GM21360 (cell line): ENCODE measurements around the gene TNFRSF1A.
"Not testable (repeated sequence)": the region's sequence is repeated elsewhere in the genome, so short reads cannot be mapped to it uniquely, and the experiment has no call there.

Experiments used
- ATAC-seq: cut with Tn5 transposase; IDR thresholded peaks from one replicate; pipeline ENCODE4 v1.9.1; 2021; ENCODE audit warnings: mild to moderate bottlenecking, moderate library complexity; ENCODE audit not compliant: unreplicated experiment

TNFRSF1A gene

DNA sequence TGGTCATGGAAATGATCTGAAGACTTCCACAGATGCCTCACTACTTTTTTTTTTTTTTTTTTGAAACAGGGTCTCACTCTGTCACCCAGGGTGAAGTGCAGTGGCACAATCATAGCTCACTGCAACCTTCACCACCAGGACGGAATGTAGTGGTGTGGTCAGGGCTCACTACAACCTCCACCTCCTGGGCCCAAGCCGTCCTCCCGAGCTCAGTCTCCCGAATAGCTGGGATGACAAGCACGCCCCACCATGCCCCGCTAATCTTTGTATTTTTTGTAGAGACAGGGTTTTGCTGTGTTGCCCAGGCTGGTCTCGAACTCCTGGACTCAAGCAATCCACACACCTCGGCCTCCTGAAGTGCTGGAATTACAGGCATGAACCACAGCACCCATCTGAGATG, 3.3 kb downstream of the TNFRSF1A start:
- ATAC-seq: not testable (repeated sequence)

DNA sequence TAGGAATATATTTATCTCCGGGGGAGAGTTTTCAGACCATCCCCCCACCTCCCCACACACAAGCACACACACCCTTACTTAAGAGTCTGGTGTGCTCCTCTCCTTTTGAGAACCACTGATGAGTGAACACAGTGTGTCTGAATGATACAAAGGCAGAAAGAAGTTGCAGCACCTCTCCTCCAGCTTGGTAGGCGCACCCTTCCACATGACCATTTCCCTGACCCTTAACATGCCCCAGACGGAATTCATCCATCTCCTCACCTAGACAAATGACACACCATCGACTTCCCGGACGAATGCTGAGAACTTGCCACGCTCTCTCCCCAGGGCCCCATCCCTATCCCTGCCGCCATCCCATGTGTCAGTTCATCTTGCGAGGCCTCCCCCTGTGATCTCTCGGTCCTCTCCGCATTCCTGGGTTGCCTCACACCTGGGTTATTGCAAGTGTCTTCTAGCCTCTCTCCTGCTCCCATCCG, 3.9 kb downstream of the TNFRSF1A start:
- ATAC-seq: no peak

DNA sequence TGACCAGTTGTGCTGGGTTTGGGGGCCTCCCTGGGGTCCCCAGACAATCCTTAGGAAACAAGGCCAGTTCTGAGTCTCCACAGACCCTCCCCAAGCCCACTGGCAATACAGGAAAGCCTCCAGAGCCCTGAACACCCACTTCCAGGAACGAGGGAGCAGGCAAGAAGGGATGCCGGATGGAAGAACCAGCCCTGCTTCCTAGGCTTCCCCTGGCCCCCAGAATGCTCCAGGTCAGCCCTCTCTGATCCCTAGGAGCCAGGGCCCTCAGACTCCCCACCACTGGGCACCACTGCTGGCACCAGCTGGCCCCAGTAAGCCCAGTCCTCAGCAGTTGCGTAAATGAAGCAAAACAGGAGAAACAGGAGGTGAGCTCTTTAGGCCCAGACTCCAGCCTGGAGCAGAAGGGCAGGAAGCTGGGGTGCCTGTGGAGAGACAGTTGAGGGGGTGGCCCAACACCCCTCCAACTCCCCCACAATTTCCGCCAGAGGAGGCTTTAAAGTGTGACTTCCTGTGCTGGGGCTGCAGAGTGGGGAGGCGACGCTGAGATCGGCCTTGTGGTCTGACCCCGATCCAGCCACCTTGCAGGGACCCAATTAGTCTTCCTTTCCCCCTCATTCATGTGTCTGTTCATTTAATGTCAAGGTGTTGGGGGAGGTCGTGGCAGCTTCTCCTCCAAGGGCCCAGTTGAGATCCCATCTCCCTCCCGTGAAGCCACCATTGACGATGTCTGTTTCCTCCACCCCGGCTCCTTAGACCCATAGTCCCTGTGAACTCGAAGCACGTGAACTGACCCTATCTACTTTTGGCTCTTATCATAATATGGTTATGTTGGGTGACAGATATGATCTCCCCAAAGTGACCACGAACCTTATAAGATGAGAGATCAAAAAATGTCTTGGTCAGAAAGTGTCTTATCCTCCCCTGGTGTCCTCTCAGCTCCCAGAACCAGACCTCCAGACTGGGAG, 4.7 kb downstream of the TNFRSF1A start:
- ATAC-seq: no peak

DNA sequence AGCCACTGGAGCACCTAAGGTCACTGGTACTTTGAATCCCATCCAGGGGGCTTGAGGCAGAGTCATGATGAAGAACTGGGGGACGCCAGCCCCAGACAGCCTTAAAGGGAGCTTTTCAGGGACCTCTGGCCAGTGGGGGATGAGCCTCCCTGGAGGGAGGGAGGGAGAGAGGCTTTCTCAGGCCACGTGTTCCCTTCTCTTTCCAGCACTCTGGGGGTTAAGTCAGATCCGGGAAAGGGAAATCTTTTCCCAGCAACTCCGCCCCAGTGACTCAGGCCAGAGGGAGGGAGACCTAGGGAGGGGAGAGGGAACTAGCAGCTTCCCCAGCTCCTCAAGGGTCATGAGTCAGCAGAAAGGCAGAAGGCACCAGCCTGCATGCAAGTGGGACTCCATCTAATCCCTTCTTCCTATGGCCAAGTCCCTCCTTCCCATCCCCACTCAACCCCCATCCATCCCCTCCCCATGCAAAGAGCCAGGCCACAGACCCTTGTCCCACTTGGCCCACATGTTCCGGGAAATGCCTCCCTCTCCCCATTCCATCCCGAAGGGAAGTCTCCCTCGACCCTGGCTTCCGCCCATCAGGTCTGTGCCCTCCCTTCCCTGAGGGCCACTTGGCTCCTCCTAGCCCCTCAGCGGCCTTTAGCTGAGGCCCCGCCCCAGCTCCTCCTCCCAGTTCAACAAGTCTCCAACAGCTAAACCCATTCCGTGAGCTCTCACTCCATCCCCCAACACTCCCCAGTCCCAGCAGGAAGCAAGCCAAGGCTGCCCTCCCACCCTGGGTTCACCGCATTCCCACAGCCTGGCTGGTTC, 5.6 kb downstream of the TNFRSF1A start:
- no peak for ATAC-seq

DNA sequence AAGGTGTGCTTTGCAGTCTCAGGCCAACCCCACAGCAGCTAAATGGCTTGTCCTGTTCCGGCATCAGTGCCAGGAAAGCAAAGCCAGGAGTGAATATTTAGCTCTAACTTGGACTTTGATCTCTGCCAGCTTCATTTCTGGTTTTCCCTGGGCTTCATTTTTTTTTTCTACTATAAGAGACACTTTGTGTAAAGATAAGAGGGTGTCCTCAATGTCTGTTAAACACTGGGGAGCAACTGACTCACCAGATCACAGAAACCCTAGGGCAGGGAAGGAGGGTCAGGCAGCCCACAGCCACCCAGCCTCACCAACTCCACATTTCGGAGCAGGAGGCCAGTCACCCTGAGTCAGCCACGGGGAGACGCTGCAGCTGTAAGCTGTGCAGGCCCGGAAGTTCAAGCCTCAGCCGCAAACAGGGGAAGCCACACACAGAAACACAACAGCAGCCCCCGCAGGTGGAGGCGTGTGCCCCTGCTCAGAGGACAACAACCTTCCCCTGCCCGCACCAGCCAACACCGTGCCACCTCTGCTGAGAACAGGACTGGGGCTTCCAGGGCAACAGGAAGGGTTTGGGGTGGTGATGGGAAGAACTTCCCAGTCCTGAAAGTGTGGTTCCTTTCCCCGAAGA, 6.3 kb downstream of the TNFRSF1A start:
- ATAC-seq: no peak

DNA sequence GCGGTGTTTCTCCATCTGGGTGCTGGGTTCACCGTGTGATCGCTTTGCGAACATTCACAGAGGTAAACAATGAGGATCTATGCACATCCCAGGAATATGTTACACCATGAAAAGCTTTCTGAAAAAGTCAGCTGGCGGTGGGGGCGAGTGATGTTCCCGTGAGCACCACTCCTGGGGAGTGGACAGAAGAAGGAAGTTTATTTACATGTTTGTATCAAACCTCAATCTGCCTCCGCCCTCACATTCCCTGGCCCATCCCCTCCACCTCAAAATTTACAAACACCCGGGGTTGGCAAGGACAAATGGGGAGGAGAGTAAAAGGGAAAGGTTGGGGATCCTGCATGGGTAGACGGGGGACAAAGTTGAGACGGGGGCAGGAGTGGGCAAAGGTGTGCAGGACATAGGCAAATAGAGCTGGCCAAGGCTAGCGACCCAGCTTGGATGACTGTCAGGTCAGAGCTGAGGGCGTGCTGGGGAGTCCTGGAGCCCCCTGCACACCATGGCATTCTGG, 6.9 kb downstream of the TNFRSF1A start:
- no peak for ATAC-seq

DNA sequence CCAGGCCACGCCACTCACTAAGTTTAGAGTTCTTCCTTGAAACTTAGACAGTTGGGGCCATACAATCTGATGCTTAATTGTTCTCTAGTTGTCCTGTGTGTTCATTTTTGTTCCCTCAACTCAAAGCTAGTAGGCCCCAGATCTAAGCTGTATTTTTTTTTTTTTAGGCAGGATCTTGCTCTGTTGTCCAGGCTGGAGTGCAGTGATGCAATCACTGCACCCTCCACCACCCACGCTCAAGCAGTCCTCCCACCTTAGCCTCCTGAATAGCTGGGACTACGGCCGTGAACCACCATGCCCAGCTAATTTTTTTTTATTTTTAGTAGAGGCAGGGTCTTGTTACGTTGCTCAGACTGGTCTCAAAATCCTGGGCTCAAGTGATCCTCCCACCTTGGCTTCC, 7.5 kb downstream of the TNFRSF1A start:
- ATAC-seq: no peak

DNA sequence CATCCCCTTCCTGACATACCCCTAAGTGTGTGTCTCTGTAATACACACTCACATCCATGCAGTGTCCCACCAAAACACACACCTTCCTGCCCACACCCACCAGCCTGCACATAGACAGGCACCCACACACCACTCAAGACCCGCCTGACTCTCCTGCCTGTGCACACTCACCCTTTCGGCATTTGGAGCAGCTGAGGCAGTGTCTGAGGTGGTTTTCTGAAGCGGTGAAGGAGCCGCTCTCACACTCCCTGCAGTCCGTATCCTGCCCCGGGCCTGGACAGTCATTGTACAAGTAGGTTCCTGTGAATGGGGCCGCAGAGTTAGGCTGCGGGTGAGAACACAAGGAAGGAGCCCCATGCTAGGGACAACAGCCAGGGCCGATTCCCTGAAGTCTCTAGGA, 8.3 kb downstream of the TNFRSF1A start:
- no peak for ATAC-seq

DNA sequence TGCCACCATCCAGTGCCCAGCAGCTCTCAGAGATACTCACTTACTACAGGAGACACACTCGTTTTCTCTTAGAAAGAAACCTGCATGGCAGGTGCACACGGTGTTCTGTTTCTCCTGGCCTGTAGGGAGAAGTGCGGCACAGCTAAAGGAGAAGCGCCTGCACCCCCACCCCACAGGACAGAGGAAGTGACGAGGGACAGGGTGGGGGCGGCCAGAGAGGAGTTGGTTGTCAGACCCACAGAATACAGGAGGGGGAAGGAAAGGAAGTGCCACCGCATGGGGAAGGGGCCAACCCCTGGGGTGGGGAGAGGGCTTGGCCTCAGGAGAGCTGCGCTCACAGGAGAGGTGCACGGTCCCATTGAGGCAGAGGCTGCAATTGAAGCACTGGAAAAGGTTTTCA, 8.8 kb downstream of the TNFRSF1A start:
- no peak for ATAC-seq

DNA sequence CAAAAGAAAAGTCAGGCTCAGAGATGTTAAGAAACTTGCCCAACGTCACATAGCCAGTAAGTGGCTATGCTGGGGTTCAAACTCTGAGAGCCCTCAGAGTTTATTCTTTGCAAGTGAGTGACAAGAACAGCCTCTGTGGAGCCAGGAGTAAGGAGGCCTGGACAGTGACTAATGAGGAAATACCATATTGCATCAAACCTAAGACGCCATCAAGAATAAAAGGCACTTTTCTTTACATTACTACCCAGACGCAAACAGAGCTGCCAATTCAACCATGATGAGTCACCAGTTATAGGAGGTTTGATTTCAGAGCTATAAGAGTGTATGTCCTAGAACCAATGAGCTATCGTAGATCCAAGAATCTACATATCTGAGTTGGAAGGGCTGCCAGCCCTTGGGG, 9.4 kb downstream of the TNFRSF1A start:
- no peak for ATAC-seq

DNA sequence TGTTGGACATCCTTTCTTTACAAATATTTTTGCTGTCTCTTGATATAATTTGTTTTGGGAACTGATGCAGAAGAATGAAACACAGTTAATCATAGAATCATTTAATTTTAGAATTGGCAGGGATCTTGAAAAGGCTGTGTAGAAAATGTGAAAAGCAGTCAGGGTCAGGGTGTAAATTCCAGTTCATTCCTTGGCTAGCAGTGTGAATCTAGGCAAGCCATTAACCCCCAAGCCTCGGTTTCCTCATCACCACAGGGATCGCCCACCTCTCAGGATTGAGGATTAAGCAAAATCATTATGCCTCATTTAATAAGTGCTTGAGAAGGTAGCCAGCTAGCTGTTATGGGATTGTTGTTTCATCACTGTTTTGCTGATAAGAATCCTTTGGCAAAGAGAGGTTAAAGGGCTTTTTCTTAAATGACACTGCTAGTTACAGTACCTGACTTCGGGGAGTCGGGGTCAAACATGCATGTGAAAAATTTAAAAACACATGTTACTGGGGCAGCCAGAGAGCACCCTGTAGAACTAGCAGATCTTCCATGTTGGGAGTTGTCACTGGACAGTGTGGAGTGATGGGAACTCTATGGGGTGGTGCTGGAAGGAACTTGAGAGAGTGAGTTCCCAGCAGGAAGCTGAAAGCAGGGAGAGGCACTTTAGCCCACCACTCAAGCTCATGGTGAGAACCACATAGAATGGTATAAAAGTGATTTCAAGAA, 10.7 kb downstream of the TNFRSF1A start:
- ATAC-seq: no peak

DNA sequence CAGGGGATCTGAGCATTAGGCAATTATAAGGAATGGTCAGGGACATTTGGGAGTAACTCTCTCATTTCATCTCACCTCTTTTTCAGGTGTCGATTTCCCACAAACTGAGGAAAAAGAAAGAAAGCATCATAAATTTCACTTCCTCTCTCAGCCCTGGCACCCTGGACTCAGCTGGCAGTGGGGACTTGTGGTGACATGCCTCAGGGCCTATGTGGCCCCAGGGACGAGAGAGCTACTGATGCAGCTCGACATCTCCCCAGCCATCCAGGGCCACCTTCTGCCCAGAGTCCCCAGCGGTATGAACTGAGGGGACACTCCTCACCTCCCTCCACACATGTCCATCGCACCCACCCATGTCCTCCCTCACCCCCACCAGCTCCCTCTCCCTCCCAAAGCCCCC, 11.7 kb downstream of the TNFRSF1A start:
- ATAC-seq: no peak

DNA sequence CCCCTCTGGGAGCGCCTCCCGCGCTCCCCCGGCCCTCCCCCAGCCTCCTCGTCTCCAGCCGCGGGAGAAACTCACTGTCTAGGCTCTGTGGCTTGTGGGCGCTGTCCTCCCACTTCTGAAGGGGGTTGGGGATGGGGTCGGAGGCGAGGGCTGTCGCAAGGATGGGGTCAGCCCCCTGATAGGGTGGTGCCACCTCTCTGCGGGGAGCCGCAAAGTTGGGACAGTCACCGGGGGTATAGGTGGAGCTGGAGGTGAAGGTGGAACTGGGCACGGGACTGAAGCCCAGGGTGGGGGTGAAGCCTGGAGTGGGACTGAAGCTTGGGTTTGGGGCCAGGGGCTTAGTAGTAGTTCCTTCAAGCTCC, 12.2 kb downstream of the TNFRSF1A start:
- ATAC-seq: no peak

DNA sequence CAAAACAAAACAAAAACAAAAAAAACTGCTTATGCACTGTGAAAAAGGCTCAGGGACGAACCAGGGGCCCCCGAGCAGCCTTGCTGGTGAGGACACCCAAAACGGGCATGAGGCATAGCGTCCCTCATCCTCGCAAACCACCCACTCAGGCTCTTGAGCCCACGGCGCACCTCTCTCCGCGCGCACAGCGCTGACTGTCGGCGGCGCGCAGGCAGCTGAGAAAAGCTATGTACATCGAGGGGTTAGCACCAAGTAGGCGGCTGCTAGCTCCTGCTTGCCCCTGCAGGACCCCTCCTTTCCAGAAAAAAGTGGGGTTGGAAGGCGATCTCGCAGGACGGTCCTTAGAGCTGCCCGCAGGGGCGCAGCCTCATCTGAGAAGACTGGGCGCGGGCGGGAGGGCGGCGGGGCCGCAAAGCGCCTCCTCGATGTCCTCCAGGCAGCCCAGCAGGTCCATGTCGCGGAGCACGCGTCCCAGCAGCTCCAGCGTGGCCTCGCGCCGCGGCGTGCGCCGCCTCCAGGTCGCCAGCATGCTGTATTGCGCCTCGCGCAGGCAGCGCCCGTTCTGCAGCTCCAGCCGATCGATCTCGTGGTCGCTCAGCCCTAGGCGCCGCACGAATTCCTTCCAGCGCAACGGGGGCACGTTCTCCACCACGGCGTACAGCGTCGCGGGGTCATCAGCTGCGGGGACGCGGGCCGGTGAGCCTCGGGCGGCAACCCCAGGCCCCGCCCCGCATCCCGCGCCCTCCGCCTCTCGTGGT, 12.8 kb downstream of the TNFRSF1A start:
- no peak for ATAC-seq

DNA sequence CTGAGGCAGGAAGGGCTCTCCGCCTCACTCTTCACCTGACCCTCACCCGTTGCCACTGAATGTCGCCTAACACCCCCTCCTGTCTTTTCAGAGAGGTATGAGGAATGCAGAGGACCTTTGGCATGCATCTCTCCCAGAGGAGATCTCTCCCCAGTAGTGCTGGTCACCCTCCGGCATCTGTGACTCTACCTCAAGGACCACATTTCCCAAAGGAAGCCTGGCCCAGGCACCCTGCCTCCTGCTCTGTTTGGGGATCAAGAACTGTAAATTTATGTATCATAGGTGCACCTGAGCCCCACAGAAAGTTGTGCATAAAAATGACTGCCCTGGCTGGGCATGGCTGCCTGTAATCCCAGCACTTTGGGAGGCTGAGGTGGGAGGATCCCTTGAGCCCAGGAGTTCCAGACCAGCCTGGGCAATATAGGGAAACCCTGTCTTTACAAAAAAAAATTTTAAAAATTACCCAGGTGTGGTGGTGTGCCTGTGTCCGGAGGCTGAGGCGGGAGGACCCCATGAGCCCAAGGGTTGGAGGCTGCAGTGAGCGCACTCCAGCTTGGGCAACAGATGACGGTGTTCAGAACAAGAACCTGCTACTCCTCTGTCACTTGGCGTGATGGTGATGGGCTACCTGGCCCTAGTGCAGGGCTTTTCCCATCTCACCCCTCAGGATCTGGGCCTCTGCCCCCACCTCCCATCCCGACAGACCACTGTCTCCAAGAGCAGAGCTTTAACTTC, 13.7 kb downstream of the TNFRSF1A start:
- ATAC-seq: no peak

DNA sequence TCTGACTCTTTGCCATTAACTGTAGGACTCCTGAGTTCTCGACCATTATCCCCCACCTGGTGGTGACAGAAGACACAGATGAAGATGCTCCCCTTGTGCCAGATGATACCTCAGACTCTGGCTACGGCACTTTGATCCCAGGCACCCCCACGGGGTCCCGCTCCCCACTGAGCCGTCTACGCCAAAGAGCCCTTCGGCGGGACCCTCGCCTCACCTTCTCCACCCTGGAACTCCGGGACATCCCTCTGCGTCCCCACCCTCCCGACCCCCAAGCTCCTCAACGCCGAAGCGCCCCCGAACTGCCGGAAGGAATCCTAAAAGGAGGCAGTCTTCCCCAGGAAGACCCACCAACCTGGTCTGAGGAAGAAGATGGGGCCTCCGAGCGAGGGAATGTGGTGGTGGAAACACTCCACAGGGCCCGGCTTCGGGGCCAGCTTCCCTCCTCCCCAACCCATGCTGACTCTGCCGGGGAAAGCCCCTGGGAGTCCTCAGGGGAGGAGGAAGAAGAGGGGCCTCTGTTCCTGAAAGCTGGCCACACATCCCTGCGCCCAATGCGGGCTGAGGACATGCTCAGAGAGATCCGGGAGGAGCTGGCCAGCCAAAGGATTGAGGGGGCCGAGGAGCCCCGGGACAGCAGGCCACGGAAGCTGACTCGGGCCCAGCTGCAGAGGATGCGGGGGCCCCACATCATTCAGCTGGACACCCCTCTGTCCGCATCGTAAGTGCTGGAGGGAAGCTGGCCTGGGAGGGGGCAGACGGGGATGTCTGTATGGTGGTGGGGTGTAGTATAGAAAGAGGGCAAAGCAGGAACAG, 14.4 kb downstream of the TNFRSF1A start:
- ATAC-seq: no peak

DNA sequence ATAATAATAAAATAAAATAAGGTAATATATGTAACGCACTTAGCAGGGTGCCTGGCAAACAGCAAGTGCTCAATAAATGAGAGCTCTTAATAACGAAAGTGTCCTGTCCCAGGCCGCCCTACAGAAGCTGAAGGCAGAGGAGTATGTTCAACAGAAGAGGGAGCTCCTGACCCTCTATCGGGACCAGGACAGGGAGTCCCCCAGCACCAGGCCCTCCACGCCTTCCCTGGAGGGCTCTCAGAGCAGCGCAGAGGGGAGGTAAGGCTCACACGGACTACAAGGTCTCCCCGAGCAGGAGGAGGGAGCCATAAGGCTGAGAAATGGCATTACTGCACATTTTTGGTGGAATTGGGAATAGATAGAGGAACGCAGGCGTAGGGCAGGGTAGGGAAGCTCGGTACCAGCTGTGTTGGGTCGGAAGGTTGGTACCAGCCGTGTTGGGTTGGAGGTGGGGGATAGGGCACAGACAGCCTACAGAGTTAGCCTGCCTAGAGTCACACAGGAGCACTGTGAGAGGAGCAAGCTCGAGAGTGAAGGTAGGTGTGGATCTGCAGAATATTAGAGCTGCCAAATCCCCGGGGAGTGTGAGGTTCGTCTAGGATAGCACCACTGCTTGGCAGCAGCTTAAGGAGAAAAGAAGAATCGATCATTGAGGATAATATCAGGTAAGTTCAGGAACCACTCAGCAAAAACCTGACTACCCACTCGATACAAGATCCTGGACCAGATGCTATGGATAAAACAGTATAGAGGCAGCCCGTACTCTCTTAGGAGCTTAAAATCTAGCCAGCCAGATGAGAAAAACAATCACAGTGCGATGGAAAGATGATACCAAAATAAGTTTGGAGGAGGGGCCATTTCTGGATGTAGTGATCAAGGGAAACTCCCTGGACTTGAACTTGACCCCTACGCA, 15.3 kb downstream of the TNFRSF1A start:
- no peak for ATAC-seq
